HG03060 (cell line): ENCODE measurements around the gene ANKLE1.

ENCODE experiments used
- ATAC-seq: cut with Tn5 transposase; IDR thresholded peaks from one replicate; pipeline ENCODE4 v1.9.1; 2021; ENCODE audit warnings: low read depth, moderate number of reproducible peaks; ENCODE audit not compliant: unreplicated experiment

Gene ANKLE1

DNA sequence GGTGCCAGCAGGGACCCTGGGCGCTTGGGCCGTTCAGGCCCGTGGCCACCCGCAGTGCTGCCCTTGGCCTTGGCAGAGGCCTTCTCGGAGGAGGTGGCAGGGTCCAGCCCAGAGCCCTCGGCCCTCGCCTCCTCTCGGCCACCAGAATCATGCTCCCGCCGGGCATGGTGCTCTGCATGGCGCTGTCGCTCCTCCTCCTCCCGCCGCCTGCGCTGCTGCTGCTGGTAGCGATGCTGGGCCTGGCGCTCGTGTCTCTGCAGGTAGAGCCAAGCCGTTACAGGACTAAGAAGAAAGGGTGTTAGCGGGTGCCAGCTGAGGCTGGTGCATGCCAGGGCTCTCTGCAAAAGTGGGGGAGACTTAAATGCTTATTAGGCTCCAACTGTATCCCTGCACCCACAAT is 43.4 kb downstream of the ANKLE1 start:
- ATAC-seq: no peak

- ATAC-seq: no peak
Measured at GRCh38 chr19:17325881-17326594, 44.3 kb downstream of the ANKLE1 start.

- ATAC-seq: no peak
Measured at GRCh38 chr19:17326595-17326966, 44.9 kb downstream of the ANKLE1 start.

GRCh38 chr19:17327068-17327653 is 45.5 kb downstream of the ANKLE1 start:
- no peak for ATAC-seq

DNA sequence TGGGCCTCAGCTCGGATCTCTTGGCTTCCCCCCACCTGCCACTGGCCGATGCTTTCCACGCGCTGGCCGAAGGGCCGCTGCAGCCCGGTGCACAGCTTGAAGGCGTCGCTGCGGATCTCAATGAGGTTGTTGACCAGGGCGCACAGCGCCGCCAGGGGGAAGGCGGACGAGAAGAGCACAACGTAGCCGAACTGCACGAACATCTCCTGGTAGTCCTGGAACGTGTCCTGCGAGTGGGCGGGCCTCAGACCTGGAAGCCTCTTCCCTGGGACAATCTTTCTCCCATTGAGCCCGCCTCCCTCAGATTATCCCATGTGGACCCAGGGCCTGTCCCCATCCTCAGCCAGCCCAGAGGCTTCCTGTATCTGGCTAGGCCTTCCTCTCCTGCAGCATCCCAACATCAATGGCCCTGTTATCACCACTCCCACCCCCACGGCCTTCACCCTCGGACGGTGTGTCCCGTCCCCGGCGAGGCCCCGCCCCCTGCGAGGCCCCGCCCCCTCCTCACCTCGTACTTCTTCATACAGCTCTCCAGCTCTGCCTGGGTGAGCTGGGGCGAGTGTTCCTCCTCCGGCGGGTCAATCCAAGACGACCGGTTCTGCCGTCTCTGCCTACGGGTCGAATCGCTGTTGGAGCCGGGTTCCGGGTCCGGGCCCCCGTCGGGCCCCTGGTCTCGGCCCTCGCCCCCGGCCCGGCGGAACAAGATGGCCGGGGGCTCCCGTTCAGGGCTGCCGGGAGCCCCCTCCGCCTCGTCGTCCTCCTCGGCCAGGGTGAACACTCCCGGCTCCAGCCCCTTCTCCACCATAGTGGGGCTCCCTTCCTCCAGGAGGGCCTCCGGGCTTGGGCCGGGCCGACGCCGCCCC is 46.2 kb downstream of the ANKLE1 start:
- no peak for ATAC-seq

GRCh38 chr19:17328517-17329365 is 47.0 kb downstream of the ANKLE1 start:
- ATAC-seq: no peak

DNA sequence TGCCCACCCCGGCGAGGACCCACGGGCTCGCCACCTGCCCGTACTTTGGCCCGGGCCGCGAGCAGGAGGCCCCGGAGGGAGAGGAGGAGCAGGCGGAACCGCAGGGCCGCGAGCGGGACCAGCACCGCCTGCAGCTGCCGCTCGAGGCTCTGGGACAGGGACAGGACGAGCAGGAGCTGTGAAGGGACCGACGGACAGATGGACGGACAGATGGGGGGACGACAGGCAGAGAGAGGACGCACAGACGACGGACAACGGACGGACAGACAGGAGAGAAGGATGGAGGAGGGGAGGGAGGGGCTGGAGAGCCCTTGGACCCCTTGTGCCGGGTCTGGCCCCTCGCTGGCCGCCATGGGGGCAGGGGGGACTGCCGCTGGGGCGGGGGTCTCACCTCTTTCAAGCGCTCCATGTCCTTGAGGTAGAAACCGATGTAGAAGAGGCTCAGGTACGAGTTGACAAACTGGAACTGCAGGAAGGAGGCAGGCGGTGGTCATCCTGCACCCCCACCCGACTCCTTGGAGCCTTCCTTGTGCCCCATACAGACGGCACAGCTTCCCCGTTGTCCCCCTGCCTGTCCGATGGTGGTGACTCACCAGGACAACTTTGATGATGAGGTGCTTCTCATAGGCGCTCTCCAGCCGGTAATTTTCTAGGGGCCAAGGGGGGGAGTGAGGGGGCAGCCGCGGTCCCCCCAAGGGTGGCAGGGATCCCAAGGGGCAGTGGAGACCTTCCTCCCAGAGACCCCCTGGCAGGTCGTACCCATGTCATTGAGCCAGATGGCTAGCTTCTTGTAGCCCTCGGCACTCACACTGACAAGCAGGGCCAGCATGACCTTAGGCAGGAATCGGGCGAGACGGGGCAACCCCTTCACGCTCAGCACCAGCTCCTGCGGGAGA is 47.9 kb downstream of the ANKLE1 start:
- ATAC-seq: no peak

GRCh38 chr19:17330262-17331044 is 48.8 kb downstream of the ANKLE1 start:
- no peak for ATAC-seq

- no peak for ATAC-seq
Measured at GRCh38 chr19:17331045-17331558, 49.4 kb downstream of the ANKLE1 start.

- ATAC-seq: no peak
Measured at GRCh38 chr19:17332360-17332676, 50.6 kb downstream of the ANKLE1 start.

DNA sequence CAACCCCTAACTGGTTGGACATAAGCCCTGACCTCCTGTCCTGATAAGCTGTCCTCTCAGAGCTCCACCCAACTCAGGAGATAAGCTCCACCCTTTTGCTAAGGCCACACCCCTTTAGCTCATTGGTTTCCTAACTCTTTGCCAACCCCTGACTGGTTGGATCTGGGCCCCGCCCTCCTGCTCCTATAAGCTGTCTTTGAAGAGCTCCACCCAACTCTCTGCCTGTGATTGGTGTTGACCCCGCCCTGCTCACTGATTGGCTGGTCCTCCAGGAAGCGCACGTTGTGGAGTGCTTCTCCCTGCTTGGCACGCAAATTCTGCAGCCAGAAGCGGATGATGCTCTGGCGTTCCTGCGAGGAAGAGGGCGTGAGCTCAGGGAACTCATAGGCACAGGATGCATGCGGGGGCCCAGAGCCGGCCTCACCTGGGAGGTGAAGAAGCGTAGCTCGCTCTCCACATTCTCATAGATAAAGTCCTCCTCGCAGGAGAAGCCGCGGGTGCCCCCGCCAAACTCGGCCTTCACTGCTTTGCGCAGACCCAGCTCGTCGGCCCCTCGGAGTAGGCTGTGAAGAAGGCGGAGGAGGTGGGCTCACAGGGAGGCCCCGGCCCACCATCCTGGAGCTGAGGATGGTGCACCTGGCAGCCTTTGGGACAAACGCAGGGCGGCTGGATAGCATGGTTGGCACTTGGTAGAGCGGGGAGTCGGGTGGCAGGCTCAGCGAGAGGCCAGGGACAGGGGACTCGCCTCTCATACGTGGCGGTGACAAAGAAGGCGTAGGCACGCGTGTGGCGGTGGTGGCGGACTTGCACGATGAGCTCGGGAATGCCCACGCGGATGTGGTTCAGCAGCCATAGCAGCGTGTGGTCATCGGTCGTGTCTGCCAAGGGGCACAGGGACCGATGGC is 51.2 kb downstream of the ANKLE1 start:
- no peak for ATAC-seq

GRCh38 chr19:17333611-17334413 is 52.1 kb downstream of the ANKLE1 start:
- ATAC-seq: no peak

DNA sequence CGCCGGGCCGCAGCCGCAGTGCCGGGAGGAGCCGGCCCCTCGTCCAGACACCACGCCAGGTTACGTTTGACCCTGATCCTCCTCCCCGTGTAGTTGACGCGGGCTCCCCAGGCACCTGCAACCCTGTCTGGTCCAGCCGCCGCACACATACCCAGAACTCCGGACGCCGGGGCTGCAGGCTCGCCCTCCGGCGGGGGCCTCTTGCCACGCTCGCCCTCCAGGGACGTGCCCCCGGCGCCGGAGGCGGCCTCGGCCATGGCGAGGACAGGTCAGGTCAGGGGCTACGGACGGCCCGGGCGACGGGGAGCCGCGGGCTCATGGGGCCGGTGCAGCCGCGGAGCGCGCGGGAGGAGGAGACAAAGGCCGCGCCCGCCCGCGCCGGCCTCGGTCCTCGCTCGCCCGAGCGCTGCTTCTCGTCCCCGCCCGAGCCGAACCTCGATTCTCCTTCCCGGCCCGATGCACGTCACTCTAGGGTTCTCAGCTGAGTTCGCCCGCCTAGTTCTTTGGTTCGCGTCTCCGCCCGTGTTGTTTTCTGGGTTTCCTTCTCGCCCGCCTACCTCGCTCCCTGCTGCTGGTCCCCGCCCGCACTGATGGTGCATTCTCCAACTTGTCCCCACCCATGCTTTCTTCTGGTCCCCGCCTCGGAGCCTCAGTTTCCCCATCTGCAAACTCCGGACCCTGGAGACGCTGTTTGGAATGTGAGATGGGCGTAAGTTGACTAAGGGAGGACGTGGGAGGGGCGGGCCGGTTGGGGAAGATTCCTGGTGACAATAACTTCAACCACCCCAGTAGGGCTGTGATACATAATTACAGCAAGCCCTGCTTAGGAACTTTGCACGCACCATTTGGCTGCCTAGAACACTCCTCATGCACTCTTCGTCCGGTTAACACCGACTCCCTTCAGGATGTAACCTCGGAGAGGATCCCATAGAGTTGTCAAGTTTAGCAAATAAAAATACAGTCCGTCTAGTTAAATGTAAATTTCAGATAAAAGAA is 53.0 kb downstream of the ANKLE1 start, which contains the start of gene ANO8:
TSS of gene ANO8 (minus strand) at position 442 of the 996 bp plus-strand sequence. CDS start at position 257, 185 bp downstream.
- no peak for ATAC-seq

DNA sequence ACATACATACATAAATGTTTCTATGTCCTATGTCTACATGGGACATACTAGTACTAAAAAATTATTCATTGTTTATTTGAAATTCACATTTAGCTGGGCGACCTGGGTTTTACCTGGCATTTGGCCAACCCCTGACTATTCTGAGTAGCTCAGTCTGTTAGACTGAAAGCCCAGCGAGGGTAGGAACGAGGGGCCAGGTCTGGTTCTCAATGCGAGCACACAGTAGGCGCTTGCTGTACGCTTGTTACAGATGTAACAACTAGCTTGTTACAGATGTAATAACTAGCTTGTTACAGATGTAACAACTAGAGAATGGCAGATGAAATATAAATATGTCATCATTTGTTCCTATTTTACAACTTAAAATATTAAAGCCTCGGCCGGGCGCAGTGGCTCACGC is 53.9 kb downstream of the ANKLE1 start:
- no peak for ATAC-seq
